AG09309 (cell line): ENCODE measurements around the gene MBD3L4.
"Not testable (repeated sequence)": the region's sequence is repeated elsewhere in the genome, so short reads cannot be mapped to it uniquely, and the experiment has no call there.

ENCODE experiments used
- DNase-seq: peaks from one replicate; pipeline ENCODE4 v3.0.0-alpha.2; 2010; ENCODE audit warnings: low read depth
- H3K4me3 ChIP-seq: 2 replicates; pipeline ENCODE4 v1.5.1; 2011; ENCODE audit warnings: mild to moderate bottlenecking, low read depth, low read length, moderate library complexity; ENCODE audit not compliant: control insufficient read depth
- TF ChIP-seq, protein P1 (sequence below): IDR thresholded peaks from 2 replicates; pipeline ENCODE4 v1.5.1; 2011; ENCODE audit warnings: mild to moderate bottlenecking, low read depth, low read length, inconsistent platforms; ENCODE audit not compliant: insufficient read depth, control insufficient read depth; ENCODE audit errors: missing control alignments

Gene MBD3L4

DNA sequence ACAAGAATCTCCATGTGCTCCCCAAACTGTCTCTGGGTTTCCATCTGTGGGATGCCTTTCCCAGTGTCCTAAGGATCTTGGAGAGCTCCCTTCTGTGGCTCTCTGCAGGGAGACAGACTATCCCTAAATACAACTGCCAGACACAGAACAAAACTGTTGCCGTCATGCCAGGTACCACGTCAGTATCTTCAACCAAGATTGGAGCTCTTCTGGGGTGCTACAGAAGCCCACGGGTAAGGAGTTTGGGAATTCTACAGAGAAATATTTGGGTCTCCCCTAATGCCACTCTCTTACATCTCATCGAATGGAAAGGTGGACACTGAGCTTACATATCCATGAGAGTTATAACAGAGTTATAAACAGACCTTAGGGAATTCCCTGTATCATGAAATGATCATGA lies 23.4 kb upstream of the MBD3L4 start:
- no peak for DNase-seq
- TF ChIP-seq, protein P1, sequence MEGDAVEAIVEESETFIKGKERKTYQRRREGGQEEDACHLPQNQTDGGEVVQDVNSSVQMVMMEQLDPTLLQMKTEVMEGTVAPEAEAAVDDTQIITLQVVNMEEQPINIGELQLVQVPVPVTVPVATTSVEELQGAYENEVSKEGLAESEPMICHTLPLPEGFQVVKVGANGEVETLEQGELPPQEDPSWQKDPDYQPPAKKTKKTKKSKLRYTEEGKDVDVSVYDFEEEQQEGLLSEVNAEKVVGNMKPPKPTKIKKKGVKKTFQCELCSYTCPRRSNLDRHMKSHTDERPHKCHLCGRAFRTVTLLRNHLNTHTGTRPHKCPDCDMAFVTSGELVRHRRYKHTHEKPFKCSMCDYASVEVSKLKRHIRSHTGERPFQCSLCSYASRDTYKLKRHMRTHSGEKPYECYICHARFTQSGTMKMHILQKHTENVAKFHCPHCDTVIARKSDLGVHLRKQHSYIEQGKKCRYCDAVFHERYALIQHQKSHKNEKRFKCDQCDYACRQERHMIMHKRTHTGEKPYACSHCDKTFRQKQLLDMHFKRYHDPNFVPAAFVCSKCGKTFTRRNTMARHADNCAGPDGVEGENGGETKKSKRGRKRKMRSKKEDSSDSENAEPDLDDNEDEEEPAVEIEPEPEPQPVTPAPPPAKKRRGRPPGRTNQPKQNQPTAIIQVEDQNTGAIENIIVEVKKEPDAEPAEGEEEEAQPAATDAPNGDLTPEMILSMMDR, result no peak
- no peak overlapping the region for H3K4me3 ChIP-seq

DNA sequence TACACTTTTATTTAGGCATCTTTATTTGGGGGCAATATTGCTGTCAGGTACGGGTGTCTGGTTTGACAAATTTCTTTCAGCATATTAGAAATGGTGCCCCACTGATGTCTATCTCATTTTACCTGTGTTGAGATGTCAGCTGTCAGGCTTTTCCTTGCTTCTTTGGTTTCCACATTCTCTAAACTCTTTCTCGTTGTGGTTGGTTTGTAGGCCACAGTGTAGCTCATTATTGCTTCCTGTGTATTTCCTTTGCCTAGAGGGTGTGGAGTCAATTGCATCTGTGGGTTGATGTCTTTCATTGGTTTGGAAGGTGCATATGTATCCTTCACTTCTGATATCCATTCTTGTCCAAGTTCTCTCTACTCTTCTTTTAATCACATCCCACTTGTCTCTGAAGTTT lies 20.0 kb upstream of the MBD3L4 start:
- not testable (repeated sequence) for H3K4me3 ChIP-seq, DNase-seq

DNA sequence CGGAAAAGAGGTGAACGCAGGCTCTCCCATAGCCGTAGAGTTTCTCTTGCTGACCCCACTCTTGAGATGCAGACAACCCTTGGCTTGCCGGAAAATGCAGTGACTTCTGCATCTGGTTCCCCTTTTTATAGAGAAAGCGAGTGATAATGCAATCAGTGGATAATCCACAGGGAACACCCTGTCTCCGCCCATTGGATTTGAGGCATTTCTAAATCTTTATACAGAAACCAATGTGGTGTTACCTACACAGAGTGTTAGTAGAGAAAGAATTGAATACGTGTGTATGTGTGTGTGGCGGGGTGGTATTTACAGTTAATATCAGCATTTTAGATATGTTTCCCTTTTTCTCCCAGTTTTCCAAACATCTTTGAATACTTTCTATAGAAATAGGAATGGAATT lies 18.6 kb upstream of the MBD3L4 start, which contains the start of gene MBD3L3:
Gene MBD3L3 (minus strand): TSS at position 101 of the 400 bp plus-strand sequence. CDS start 71 bp downstream, at position 30.
- not testable (repeated sequence) for H3K4me3 ChIP-seq, DNase-seq

DNA sequence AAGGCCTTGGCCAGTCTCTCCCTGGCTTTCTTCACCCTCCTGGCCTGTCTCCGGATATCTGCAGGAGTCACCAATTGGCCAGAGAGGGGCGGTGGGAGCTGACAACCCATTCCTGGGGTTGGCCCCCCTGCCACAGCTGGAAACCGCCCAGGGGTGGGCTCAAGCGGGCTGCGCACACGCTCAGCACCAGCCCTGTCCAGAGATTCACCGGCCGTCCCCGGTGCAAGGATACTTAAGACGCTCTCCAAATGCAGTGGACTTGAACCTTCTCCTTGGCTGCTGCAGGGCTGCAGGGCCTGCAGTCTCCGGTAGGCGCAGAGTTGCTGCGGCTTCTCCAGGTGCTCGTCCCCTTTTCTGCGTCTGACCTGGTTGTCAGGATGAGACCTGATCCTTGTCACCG lies 16.4 kb upstream of the MBD3L4 start:
- not testable (repeated sequence) for DNase-seq, H3K4me3 ChIP-seq

DNA sequence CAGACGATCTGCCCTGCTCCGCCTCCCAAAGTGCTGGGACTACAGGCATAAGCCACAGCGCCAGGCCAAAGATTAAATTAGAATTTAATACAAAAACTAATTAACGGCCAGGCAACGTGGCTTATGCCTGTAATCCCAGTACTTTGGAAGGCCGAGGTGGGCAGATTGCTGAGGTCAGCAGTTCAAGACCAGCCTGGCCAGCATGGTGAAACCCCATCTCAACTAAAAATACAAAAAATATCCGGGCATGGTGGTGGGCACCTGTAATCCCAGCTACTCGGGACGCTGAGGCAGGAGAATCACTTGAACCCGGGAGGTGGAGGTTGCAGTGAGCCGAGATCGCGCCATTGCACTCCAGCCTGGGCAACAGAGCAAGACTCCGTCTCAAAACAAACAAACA lies 15.7 kb upstream of the MBD3L4 start:
- DNase-seq, H3K4me3 ChIP-seq: not testable (repeated sequence)

DNA sequence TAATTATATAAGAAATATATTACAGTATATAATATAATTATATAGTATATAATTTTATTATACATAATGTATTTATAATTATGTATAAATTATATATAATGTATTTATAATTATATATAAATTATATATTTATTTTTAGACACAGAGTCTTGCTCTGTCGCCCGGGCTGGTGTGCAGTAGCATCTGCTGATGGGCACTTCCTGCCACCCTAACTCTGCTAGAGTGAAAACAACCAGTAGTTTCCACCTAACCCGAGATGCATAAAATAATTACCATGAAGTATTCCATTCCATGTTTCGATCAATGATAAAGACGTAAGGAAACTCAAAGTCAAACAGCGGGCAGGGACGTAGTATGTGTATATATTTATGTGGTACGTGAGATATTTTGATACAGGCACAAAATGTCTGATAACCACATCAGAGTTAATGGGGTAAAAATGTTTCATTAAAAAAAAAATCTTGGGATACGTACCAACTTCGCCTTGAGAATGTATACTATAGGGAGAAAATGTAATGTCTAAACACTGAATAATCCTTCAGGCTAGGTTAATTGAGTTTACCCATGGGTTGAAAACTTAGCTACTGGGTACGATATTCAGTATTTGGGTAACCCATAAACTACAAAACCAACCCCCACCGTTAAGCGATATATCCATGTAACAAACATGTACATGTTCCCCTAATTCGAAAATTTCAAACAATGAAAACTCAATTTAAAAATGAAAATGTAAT lies 14.8 kb upstream of the MBD3L4 start:
- DNase-seq, result not testable (repeated sequence)

DNA sequence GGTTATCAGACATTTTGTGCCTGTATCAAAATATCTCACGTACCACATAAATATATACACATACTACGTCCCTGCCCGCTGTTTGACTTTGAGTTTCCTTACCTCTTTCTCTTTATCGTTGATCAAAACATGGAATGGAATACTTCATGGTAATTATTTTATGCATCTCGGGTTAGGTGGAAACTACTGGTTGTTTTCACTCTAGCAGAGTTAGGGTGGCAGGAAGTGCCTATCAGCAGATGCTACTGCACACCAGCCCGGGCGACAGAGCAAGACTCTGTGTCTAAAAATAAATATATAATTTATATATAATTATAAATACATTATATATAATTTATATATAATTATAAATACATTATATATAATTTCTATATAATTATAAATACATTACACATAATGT lies 12.9 kb upstream of the MBD3L4 start:
- DNase-seq, result not testable (repeated sequence)

More for the DNA sequence above, 14.8 kb upstream of the MBD3L4 start:
- not testable (repeated sequence) for H3K4me3 ChIP-seq

DNA sequence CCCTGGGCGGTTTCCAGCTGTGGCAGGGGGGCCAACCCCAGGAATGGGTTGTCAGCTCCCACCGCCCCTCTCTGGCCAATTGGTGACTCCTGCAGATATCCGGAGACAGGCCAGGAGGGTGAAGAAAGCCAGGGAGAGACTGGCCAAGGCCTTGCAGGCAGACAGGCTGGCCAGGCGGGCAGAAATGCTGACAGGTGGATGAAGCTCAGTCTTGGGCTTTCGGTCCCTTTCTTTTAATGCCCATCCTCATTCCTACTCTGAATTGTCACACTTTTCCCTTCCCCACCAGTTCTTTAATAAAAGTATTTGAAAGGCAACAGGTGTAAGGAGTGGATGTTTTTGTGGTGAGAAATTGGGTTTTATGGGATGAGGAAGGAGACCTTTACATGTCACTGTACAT lies 11.4 kb upstream of the MBD3L4 start:
- H3K4me3 ChIP-seq, DNase-seq: not testable (repeated sequence)

More for the DNA sequence above, 12.9 kb upstream of the MBD3L4 start:
- not testable (repeated sequence) for H3K4me3 ChIP-seq

DNA sequence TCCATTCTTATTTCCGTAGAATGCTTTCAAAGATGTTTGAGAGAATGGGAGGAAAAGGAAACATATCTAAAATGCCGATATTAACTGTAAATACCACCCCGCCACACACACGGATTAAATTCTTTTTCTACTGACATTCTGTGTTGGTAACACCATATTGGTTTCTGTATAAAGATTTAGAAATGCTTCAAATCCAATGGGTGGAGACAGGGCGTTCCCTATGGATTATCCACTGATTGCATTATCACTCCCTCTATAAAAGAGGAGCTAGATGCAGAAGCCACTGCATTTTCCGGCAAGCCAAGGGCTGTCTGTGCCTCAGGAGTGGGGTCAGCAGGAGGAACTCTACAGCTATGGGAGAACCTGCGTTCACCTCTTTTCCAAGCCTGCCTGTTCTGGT lies 9.0 kb upstream of the MBD3L4 start, which contains the start of gene MBD3L2:
Gene MBD3L2 (plus strand): TSS at position 301 of the 400 bp plus-strand sequence. CDS start 53 bp downstream, at position 354.
- DNase-seq, H3K4me3 ChIP-seq: not testable (repeated sequence)

DNA sequence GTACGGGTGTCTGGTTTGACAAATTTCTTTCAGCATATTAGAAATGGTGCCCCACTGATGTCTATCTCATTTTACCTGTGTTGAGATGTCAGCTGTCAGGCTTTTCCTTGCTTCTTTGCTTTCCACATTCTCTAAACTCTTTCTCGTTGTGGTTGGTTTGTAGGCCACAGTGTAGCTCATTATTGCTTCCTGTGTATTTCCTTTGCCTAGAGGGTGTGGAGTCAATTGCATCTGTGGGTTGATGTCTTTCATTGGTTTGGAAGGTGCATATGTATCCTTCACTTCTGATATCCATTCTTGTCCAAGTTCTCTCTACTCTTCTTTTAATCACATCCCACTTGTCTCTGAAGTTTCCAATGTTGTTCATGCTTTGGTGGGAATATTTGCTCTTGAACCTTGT lies 1.6 kb upstream of the MBD3L4 start:
- not testable (repeated sequence) for DNase-seq

DNA sequence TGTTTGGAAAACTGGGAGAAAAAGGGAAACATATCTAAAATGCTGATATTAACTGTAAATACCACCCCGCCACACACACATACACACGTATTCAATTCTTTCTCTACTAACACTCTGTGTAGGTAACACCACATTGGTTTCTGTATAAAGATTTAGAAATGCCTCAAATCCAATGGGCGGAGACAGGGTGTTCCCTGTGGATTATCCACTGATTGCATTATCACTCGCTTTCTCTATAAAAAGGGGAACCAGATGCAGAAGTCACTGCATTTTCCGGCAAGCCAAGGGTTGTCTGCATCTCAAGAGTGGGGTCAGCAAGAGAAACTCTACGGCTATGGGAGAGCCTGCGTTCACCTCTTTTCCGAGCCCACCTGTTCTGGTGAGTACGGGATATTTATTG lies 9.7 kb downstream of the MBD3L4 start, which contains the start of gene MBD3L5:
Gene MBD3L5 (plus strand): TSS at position 301 of the 400 bp plus-strand sequence. CDS start 34 bp downstream, at position 335.
- DNase-seq, result not testable (repeated sequence)

More for the DNA sequence above, 1.6 kb upstream of the MBD3L4 start:
- H3K4me3 ChIP-seq, result not testable (repeated sequence)

DNA sequence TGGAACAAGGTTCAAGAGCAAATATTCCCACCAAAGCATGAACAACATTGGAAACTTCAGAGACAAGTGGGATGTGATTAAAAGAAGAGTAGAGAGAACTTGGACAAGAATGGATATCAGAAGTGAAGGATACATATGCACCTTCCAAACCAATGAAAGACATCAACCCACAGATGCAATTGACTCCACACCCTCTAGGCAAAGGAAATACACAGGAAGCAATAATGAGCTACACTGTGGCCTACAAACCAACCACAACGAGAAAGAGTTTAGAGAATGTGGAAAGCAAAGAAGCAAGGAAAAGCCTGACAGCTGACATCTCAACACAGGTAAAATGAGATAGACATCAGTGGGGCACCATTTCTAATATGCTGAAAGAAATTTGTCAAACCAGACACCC lies 11.2 kb downstream of the MBD3L4 start:
- not testable (repeated sequence) for H3K4me3 ChIP-seq, DNase-seq

More for the DNA sequence above, 9.7 kb downstream of the MBD3L4 start, which contains the start of gene MBD3L5:
- H3K4me3 ChIP-seq, result not testable (repeated sequence)

DNA sequence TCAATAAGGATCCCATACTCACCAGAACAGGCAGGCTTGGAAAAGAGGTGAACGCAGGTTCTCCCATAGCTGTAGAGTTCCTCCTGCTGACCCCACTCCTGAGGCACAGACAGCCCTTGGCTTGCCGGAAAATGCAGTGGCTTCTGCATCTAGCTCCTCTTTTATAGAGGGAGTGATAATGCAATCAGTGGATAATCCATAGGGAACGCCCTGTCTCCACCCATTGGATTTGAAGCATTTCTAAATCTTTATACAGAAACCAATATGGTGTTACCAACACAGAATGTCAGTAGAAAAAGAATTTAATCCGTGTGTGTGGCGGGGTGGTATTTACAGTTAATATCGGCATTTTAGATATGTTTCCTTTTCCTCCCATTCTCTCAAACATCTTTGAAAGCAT lies 18.6 kb downstream of the MBD3L4 start, which contains the start of gene MBD3L2B:
Gene MBD3L2B (minus strand): TSS at position 101 of the 400 bp plus-strand sequence. CDS start 34 bp downstream, at position 67.
- not testable (repeated sequence) for DNase-seq, H3K4me3 ChIP-seq
